GM12878 (cell line): ENCODE data around the gene DNAJC25. TPM values are rescaled to one million over a fixed set of nuclear protein-coding genes. Genes with fewer than 3 reads are reported as not detected.

Source experiments
- ATAC-seq: fragments of 200-7000 bp; cut with Tn5 transposase; 3 replicates; pipeline ENCODE4 v1.9.1; 2020; ENCODE audit warnings: mild to moderate bottlenecking, moderate library complexity
- BruUV-seq: library from RNA; stranded (reverse); fragments of 400-500 nt; replicated peaks from 2 replicates; lab custom pipeline; 2021; lab: Mats Ljungman, UMichigan
- CTCF ChIA-PET: fragments of 300-600 bp; sonication (Branson Sonifier 250); formaldehyde crosslinking; extraction: SDS; loops from one replicate; lab custom pipeline; 2021; ENCODE audit warnings: inconsistent platforms; lab: Yijun Ruan, JAX
- POLR2A ChIA-PET: fragments of 350-600 bp; formaldehyde crosslinking; extraction: SDS; loops from one replicate; lab custom pipeline; 2021; ENCODE audit warnings: inconsistent platforms; lab: Charles Lee
- RAD21 ChIA-PET: fragments of 300-600 bp; sonication (Branson Sonifier 250); formaldehyde crosslinking; loops from one replicate; lab custom pipeline; 2023; ENCODE audit warnings: antibody characterized with exemption; ENCODE audit not compliant: unreplicated experiment; lab: Charles Lee
- SMC1A ChIA-PET: fragments of 300-600 bp; sonication (Branson Sonifier 250); formaldehyde crosslinking; loops from one replicate; lab custom pipeline; 2023; ENCODE audit not compliant: unreplicated experiment, uncharacterized antibody; lab: Charles Lee
- DNase-seq: peaks from one replicate; pipeline ENCODE4 v3.0.0-alpha.2; 2011; ENCODE audit warnings: low read depth, low spot score
- FAIRE-seq: peaks from 3 replicates; lab custom pipeline; 2011; peaks lifted over from hg19 to GRCh38; lab: Jason Lieb, UNC
- H2AFZ ChIP-seq: 2 replicates; pipeline ENCODE4 v1.6.0; 2011; ENCODE audit warnings: low read depth, low read length, control low read depth; ENCODE audit not compliant: control insufficient read depth
- H3K27ac ChIP-seq: 2 replicates; pipeline ENCODE4 v1.5.1; 2011; ENCODE audit warnings: control low read depth; ENCODE audit not compliant: control insufficient read depth, insufficient read depth
- H3K27me3 ChIP-seq, 2 experiments: replicated peaks in 1 of 2; 2 replicates each; pipeline versions ENCODE4 v1.6.0 to v1.6.1; 2011; ENCODE audit warnings: low read length in 1 of 2; ENCODE audit not compliant: control insufficient read depth in 2 of 2, insufficient read depth in 2 of 2
- H3K36me3 ChIP-seq, 2 experiments: 2 replicates each; pipeline ENCODE4 v1.5.1; 2011; ENCODE audit warnings: low read length in 1 of 2; ENCODE audit not compliant: control insufficient read depth in 2 of 2, insufficient read depth in 2 of 2
- H3K4me1 ChIP-seq: 2 replicates; pipeline ENCODE4 v1.6.1; 2011; ENCODE audit warnings: mild to moderate bottlenecking, low read length, moderate library complexity, mixed read lengths; ENCODE audit not compliant: control insufficient read depth, insufficient read depth
- H3K4me2 ChIP-seq: 2 replicates; pipeline ENCODE4 v1.6.0; 2011; ENCODE audit warnings: control low read depth; ENCODE audit not compliant: control insufficient read depth, insufficient read depth
- H3K4me3 ChIP-seq: fragments of 200-600 bp; sonication (generic); 2 replicates; pipeline ENCODE4 v1.5.1; 2016
- H3K79me2 ChIP-seq: 2 replicates; pipeline ENCODE4 v1.6.0; 2011; ENCODE audit warnings: low read length; ENCODE audit not compliant: control insufficient read depth, insufficient read depth
- H3K9ac ChIP-seq: 2 replicates; pipeline ENCODE4 v1.8.0; 2011; ENCODE audit warnings: low read length, control low read depth, mixed read lengths; ENCODE audit not compliant: control insufficient read depth, insufficient read depth
- H3K9me3 ChIP-seq: replicated peaks from 3 replicates; pipeline ENCODE4 v1.5.1; 2011; ENCODE audit warnings: mild to moderate bottlenecking, low read length; ENCODE audit not compliant: control insufficient read depth, insufficient read depth
- H4K20me1 ChIP-seq: 2 replicates; pipeline ENCODE4 v1.6.0; 2011; ENCODE audit not compliant: control insufficient read depth, insufficient read depth
- CREB1 ChIP-seq: IDR thresholded peaks from 2 replicates; pipeline ENCODE4 v1.6.1; 2012; ENCODE audit warnings: low read depth, mild to moderate bottlenecking, inconsistent platforms
- MEF2A ChIP-seq: IDR thresholded peaks from 2 replicates; pipeline ENCODE4 v1.6.1; 2011; ENCODE audit warnings: low read depth, mild to moderate bottlenecking, low read length, moderate library complexity; ENCODE audit not compliant: insufficient read depth
- MEF2B ChIP-seq: fragments of 450-650 bp; IDR thresholded peaks from 2 replicates; pipeline ENCODE4 v1.6.1; 2018; ENCODE audit warnings: mild to moderate bottlenecking, moderate library complexity; ENCODE audit not compliant: partially characterized antibody, poor library complexity, severe bottlenecking
- MXI1 ChIP-seq: fragments of 150-350 bp; IDR thresholded peaks from 2 replicates; pipeline ENCODE4 v1.6.1; 2011; ENCODE audit warnings: low read depth, mild to moderate bottlenecking, inconsistent platforms, low read length, improper control_type of control experiment
- RCOR1 ChIP-seq: conservative IDR thresholded peaks from 2 replicates; pipeline ENCODE4 v1.6.1; 2012; ENCODE audit warnings: low read depth, low read length, improper control_type of control experiment
- SMAD5 ChIP-seq: IDR thresholded peaks from 2 replicates; pipeline ENCODE4 v1.6.1; 2016; ENCODE audit warnings: antibody characterized with exemption, low read depth
- WGBS: methylation state at CpG from one replicate; pipeline ENCODE4 v1.1.6; 2016; ENCODE audit warnings: low lambda C conversion rate; ENCODE audit not compliant: insufficient replicate concordance, insufficient coverage; ENCODE audit errors: missing lambda C conversion rate; 5-methylcytosine and 5-hydroxymethylcytosine counted together
- in situ Hi-C: fragments of 300-500 bp; cut with MboI; formaldehyde crosslinking; loops from 9 replicates; pipeline ENCODE4 v1.14.3; 2018; ENCODE audit warnings: mixed read lengths
- intact Hi-C: fragments of 100-400 bp; cut with micrococcal nuclease; formaldehyde crosslinking; loops from one replicate; pipeline ENCODE4 v1.14.2; 2022; ENCODE audit not compliant: unreplicated experiment
- polyA plus RNA-seq, 11 experiments: library from polyadenylated mRNA; depleted of rRNA in 4 of 11; unstranded in 6 of 11; stranded (reverse) in 5 of 11; fragments of >200 nt; fragmentation: Nextera tagmentation in 4 of 11; fragmentation: Illumina TruSeq in 1 of 11; extraction: Ambion mirVana in 4 of 11; extraction: Trizol in 1 of 11; gene quantifications; 1 replicate in 1 of 11; 2 replicates in 10 of 11; pipeline versions ENCODE4 v1.2.1 to v1.2.3, GENCODE V29; 2011 to 2016; ENCODE audit warnings: inconsistent platforms in 2 of 11, missing spikeins in 2 of 11, low read depth in 1 of 11
- total RNA-seq, 4 experiments: library from RNA; depleted of rRNA in 3 of 4; stranded (reverse); fragments of >200 nt in 3 of 4; fragmentation: Illumina TruSeq in 1 of 4; extraction: Trizol in 1 of 4; gene quantifications; 2 replicates each; pipeline versions ENCODE4 v1.2.1 to v1.2.3, GENCODE V29; 2013 to 2021
- TF ChIP-seq, protein P1 (sequence below): fragments of 450-650 bp; IDR thresholded peaks from 2 replicates; pipeline ENCODE4 v1.6.1; 2017; ENCODE audit warnings: mild to moderate bottlenecking, moderate library complexity
- TF ChIP-seq, protein P2 (sequence below): fragments of 450-650 bp; IDR thresholded peaks from 2 replicates; pipeline ENCODE4 v1.6.1; 2017; ENCODE audit warnings: mild to moderate bottlenecking, low read depth, inconsistent platforms; ENCODE audit not compliant: poor library complexity, severe bottlenecking
- TF ChIP-seq, protein P3 (sequence below): fragments of 450-650 bp; IDR thresholded peaks from 2 replicates; pipeline ENCODE4 v1.6.1; 2017; ENCODE audit warnings: mild to moderate bottlenecking
- TF ChIP-seq, protein P4 (sequence below): IDR thresholded peaks from 2 replicates; pipeline ENCODE4 v1.6.1; 2011; ENCODE audit warnings: borderline replicate concordance, low read depth, mild to moderate bottlenecking, moderate library complexity, low read length; ENCODE audit not compliant: insufficient read depth, poor library complexity, severe bottlenecking

Gene DNAJC25
- total and polyA plus RNA-seq, 10 of the 15 experiments (the other 5 are each of a cell fraction or from before 2014, with no cell fraction given): 2.4 to 6.4 (median 4.0) TPM

DNA sequence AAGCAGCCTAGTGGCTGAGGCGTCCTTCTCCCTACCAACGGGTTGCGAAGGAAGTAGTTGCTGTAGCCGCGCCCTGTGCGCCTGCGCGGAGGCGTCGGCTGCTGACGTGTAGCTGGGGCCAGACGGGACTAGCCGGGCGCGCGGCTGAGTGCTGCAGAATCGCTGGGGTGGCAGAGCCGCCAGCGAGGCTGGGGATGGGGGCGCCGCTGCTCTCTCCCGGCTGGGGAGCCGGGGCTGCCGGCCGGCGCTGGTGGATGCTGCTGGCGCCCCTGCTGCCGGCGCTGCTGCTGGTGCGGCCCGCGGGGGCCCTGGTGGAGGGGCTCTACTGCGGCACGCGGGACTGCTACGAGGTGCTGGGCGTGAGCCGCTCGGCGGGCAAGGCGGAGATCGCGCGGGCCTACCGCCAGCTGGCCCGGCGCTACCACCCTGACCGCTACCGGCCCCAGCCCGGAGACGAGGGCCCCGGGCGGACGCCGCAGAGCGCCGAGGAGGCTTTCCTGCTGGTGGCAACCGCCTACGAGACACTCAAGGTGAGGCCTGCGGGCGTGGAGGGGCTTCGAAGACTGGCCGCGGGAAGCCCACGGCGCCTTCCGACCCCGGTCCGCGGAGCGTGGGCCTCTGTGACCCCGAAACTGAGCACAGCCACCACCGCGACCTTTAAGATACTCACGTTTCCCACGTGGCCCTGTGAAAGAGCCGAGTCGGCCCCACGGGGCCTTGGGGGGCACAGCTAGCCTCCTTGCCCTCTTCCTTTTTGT is at the start of gene DNAJC25 (continued):
- TF ChIP-seq, protein P1, sequence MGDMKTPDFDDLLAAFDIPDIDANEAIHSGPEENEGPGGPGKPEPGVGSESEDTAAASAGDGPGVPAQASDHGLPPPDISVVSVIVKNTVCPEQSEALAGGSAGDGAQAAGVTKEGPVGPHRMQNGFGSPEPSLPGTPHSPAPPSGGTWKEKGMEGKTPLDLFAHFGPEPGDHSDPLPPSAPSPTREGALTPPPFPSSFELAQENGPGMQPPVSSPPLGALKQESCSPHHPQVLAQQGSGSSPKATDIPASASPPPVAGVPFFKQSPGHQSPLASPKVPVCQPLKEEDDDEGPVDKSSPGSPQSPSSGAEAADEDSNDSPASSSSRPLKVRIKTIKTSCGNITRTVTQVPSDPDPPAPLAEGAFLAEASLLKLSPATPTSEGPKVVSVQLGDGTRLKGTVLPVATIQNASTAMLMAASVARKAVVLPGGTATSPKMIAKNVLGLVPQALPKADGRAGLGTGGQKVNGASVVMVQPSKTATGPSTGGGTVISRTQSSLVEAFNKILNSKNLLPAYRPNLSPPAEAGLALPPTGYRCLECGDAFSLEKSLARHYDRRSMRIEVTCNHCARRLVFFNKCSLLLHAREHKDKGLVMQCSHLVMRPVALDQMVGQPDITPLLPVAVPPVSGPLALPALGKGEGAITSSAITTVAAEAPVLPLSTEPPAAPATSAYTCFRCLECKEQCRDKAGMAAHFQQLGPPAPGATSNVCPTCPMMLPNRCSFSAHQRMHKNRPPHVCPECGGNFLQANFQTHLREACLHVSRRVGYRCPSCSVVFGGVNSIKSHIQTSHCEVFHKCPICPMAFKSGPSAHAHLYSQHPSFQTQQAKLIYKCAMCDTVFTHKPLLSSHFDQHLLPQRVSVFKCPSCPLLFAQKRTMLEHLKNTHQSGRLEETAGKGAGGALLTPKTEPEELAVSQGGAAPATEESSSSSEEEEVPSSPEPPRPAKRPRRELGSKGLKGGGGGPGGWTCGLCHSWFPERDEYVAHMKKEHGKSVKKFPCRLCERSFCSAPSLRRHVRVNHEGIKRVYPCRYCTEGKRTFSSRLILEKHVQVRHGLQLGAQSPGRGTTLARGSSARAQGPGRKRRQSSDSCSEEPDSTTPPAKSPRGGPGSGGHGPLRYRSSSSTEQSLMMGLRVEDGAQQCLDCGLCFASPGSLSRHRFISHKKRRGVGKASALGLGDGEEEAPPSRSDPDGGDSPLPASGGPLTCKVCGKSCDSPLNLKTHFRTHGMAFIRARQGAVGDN: peak; percentile 93

DNA sequence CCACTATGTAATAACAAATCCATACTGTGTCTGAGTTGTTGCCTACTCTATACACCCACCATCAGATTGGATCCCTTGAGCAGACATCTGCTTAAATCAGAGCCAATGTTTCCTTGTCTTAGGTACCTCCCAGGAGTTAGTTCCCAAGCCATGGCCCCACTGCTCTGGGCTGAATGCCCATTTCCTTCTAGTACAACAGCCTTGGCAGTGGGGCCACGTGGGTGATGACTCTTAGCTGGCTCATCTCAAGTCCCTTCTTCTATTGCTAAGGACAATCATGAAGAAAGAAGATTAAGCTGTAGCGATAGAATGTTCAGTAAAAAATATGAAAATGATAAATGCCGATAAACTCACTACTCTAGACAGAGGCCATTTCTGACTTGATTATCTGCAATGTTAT is 48.2 kb upstream of the DNAJC25 start:
- in situ Hi-C loops (no loop called here), intact Hi-C loops (no loop called here)
- no peak for FAIRE-seq
- no peak overlapping the region for H3K4me3 ChIP-seq
- DNase-seq: no peak
- no peak overlapping the region for H2AFZ ChIP-seq
- H4K20me1 ChIP-seq: no peaks in the 10 kb centered on the region
- CTCF ChIA-PET: interaction anchor here (0.6 kb wide), 1 partner anchor 1284 kb away, joined by 3 read pairs; no protein-coding TSS in a partner anchor
- H3K4me2 ChIP-seq: no peak overlapping the region
- SMC1A ChIA-PET: interaction anchor here (0.6 to 0.9 kb wide), 2 partner anchors 10 to 11 kb away, joined by 3 read pairs; no protein-coding TSS in a partner anchor
- no peaks in the 10 kb centered on the region for H3K36me3 ChIP-seq
- 67% methylated on average over 3 of the region's 3 CpGs for WGBS
- no peaks in the 10 kb centered on the region for H3K4me1 ChIP-seq
- no peaks in the 10 kb centered on the region for H3K79me2 ChIP-seq
- no peak overlapping the region for H3K9ac ChIP-seq
- H3K27me3 ChIP-seq: no peaks in the 10 kb centered on the region
- RAD21 ChIA-PET: no interaction called here
- no peak overlapping the region for H3K27ac ChIP-seq
- BruUV-seq: no TSS peak
- no peak for ATAC-seq
- POLR2A ChIA-PET: interaction anchor here (0.6 kb wide), 1 partner anchor 39 kb away, joined by 4 read pairs; no protein-coding TSS in a partner anchor
- H3K9me3 ChIP-seq: no peaks in the 10 kb centered on the region
- TF ChIP-seq CREB1 (no peak), MXI1 (no peak), MEF2B (no peak), RCOR1 (no peak), SMAD5 (no peak), MEF2A (no peak)
- TF ChIP-seq, protein P2, sequence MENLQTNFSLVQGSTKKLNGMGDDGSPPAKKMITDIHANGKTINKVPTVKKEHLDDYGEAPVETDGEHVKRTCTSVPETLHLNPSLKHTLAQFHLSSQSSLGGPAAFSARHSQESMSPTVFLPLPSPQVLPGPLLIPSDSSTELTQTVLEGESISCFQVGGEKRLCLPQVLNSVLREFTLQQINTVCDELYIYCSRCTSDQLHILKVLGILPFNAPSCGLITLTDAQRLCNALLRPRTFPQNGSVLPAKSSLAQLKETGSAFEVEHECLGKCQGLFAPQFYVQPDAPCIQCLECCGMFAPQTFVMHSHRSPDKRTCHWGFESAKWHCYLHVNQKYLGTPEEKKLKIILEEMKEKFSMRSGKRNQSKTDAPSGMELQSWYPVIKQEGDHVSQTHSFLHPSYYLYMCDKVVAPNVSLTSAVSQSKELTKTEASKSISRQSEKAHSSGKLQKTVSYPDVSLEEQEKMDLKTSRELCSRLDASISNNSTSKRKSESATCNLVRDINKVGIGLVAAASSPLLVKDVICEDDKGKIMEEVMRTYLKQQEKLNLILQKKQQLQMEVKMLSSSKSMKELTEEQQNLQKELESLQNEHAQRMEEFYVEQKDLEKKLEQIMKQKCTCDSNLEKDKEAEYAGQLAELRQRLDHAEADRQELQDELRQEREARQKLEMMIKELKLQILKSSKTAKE: no peak
- TF ChIP-seq, protein P3, sequence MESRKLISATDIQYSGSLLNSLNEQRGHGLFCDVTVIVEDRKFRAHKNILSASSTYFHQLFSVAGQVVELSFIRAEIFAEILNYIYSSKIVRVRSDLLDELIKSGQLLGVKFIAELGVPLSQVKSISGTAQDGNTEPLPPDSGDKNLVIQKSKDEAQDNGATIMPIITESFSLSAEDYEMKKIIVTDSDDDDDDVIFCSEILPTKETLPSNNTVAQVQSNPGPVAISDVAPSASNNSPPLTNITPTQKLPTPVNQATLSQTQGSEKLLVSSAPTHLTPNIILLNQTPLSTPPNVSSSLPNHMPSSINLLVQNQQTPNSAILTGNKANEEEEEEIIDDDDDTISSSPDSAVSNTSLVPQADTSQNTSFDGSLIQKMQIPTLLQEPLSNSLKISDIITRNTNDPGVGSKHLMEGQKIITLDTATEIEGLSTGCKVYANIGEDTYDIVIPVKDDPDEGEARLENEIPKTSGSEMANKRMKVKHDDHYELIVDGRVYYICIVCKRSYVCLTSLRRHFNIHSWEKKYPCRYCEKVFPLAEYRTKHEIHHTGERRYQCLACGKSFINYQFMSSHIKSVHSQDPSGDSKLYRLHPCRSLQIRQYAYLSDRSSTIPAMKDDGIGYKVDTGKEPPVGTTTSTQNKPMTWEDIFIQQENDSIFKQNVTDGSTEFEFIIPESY: no peak
- TF ChIP-seq, protein P4, sequence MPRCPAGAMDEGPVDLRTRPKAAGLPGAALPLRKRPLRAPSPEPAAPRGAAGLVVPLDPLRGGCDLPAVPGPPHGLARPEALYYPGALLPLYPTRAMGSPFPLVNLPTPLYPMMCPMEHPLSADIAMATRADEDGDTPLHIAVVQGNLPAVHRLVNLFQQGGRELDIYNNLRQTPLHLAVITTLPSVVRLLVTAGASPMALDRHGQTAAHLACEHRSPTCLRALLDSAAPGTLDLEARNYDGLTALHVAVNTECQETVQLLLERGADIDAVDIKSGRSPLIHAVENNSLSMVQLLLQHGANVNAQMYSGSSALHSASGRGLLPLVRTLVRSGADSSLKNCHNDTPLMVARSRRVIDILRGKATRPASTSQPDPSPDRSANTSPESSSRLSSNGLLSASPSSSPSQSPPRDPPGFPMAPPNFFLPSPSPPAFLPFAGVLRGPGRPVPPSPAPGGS: no peak
